ENCODE measurements around the gene MRPS27. TPM values are rescaled to one million over a fixed set of nuclear protein-coding genes. Genes with fewer than 3 reads are reported as not detected.
A peak's percentile ranks its signal among the peaks of the same experiment; 100 is the strongest.

MRPS27 gene
- total RNA-seq, 1 donor from 2014 or later: 37.0 TPM

DNA sequence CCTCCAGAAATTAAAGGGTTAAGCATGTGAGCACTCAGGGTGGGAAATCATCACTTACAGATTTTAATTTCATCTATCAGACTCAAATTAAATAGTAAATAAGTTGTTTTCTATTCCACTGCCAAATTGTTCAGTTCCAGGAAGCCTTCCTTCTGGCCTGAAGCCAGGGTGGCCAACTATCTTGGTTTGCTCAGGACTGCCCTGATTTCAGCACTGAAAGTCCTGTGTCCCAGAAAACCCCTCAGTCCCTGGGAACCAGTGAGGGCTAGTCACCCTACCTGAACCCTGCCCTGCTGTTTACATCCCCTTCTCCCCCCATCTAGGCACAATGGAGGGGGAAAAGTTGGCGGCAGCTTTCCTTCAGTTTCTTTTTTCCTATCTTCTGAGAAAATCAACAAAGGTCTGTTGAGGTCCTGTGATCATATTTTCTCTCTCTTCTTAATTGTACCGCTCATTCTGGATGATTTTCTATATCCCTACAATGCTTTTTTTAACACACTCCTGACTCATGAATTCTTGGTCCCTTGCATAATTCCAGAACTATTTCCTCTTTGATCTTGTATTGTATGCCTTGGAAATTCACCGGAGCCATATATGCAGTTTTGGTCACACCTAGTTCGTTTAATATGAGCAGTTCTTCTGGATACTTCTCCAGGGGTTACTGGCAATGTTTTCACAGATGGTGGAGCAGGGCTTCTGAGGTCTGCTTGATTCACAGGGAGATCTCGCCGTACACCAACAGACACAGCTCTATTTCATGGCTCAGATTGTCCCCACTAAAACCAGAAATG is 109.0 kb downstream of the MRPS27 start:
- peak overlapping the region; percentile 79 for H3K9ac ChIP-seq (ENCODE audit: low read length)
- TF ChIP-seq, protein P1, sequence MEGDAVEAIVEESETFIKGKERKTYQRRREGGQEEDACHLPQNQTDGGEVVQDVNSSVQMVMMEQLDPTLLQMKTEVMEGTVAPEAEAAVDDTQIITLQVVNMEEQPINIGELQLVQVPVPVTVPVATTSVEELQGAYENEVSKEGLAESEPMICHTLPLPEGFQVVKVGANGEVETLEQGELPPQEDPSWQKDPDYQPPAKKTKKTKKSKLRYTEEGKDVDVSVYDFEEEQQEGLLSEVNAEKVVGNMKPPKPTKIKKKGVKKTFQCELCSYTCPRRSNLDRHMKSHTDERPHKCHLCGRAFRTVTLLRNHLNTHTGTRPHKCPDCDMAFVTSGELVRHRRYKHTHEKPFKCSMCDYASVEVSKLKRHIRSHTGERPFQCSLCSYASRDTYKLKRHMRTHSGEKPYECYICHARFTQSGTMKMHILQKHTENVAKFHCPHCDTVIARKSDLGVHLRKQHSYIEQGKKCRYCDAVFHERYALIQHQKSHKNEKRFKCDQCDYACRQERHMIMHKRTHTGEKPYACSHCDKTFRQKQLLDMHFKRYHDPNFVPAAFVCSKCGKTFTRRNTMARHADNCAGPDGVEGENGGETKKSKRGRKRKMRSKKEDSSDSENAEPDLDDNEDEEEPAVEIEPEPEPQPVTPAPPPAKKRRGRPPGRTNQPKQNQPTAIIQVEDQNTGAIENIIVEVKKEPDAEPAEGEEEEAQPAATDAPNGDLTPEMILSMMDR (IDR thresholded peaks at IDR 0.05; ENCODE audit: insufficient read depth, low read depth, low read length): no peak
- no peak for TF ChIP-seq EZH2 (IDR thresholded peaks at IDR 0.05; ENCODE audit: insufficient read depth, low read length)
- FAIRE-seq (peak; percentile 70), DNase-seq (ENCODE audit: low read depth) (peak; percentile 92)
- H3K27me3 ChIP-seq (ENCODE audit: insufficient read depth, low read length): no peaks in the 10 kb centered on the region
- Mint-ChIP-seq H3K36me3 (ENCODE audit: low read depth, unreplicated experiment) (peaks cover 12% of the 10 kb centered on the region), H3K9me3 (ENCODE audit: unreplicated experiment) (no peaks in the 10 kb centered on the region), H3K4me3 (ENCODE audit: unreplicated experiment) (peak overlapping the region; percentile 13), H3K27me3 (ENCODE audit: low read depth, unreplicated experiment) (no peaks in the 10 kb centered on the region), H3K27ac (ENCODE audit: unreplicated experiment) (peak overlapping the region; percentile 67), H3K4me1 (ENCODE audit: low read depth, unreplicated experiment) (peaks cover 54% of the 10 kb centered on the region)
- H3K79me2 ChIP-seq (ENCODE audit: insufficient read depth, low read length): peaks cover 2% of the 10 kb centered on the region
- H4K20me1 ChIP-seq (ENCODE audit: insufficient read depth, low read length): no peaks in the 10 kb centered on the region
- peak overlapping the region; percentile 23 for H3K4me3 ChIP-seq (ENCODE audit: insufficient read depth, low read depth, low read length)
- no peak overlapping the region for H2AFZ ChIP-seq (ENCODE audit: low read depth, low read length)
- peak overlapping the region; percentile 81 for H3K4me2 ChIP-seq (ENCODE audit: low read length)
- peaks cover 38% of the 10 kb centered on the region for H3K4me1 ChIP-seq (ENCODE audit: insufficient read depth, low read length)
- H3K36me3 ChIP-seq (ENCODE audit: insufficient read depth, low read length): peaks cover 7% of the 10 kb centered on the region
- H3K27ac ChIP-seq (ENCODE audit: low read depth, low read length): peak overlapping the region; percentile 96
- no peaks in the 10 kb centered on the region for H3K9me3 ChIP-seq (ENCODE audit: insufficient read depth, low read depth, low read length)

DNA sequence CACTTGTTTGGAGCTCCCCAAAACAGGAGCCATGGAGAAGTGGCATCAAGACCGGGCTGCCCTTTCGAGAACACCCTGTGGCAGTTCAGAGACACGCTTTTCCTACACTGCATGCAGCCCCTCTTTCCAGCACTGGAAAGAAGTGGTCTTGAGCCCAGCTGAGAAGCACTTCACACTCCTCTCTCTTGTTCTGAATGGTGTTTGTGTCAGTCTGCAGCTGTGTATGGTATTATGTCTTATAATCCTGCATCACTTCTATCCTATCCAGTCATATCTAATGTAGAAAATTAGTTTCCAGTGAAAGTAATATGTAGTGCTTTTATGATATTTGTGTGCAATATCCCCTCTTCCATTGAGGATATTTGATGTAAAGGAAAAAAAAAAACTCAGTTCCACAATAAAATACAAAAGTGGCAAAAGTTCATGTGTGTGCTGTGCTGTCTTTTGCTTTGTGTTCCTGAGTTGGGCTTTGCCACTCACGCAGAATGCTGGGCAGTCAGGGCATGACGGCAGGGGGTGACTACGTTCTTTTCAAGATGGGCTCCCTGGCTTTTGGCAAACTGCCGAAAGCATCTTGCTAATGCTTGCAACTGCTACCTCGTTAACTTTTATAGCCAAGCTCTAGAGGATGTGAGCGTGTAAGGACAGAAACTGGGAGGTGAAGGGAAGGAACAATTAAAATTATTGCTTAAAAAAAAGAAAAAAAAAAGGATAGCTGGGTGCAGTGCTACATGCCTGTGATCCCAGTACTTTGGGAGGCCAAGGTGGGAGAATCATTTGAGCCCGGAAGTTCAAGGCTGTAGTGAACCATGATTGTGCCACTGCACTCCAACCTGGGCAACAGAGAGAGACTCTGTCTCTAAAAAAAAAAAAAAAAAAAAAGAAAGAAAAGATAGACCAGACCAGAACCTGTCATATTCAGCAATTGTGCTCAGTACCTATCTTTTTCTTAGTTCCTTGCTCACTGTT is 110.6 kb downstream of the MRPS27 start:
- H3K4me2 ChIP-seq (ENCODE audit: low read length): peak overlapping the region; percentile 0
- Mint-ChIP-seq H3K27me3 (ENCODE audit: low read depth, unreplicated experiment) (no peaks in the 10 kb centered on the region), H3K4me1 (ENCODE audit: low read depth, unreplicated experiment) (peaks cover 68% of the 10 kb centered on the region), H3K27ac (ENCODE audit: unreplicated experiment) (no peak overlapping the region), H3K36me3 (ENCODE audit: low read depth, unreplicated experiment) (peaks cover 19% of the 10 kb centered on the region), H3K4me3 (ENCODE audit: unreplicated experiment) (no peak overlapping the region), H3K9me3 (ENCODE audit: unreplicated experiment) (no peaks in the 10 kb centered on the region)
- TF ChIP-seq, protein P1 (IDR thresholded peaks at IDR 0.05; ENCODE audit: insufficient read depth, low read depth, low read length): no peak
- no peak for TF ChIP-seq EZH2 (IDR thresholded peaks at IDR 0.05; ENCODE audit: insufficient read depth, low read length)
- peak overlapping the region; percentile 96 for H3K27ac ChIP-seq (ENCODE audit: low read depth, low read length)
- no peak overlapping the region for H3K4me3 ChIP-seq (ENCODE audit: insufficient read depth, low read depth, low read length)
- H2AFZ ChIP-seq (ENCODE audit: low read depth, low read length): no peak overlapping the region
- FAIRE-seq (no peak), DNase-seq (ENCODE audit: low read depth) (peak; percentile 31)
- no peak overlapping the region for H3K9ac ChIP-seq (ENCODE audit: low read length)
- no peaks in the 10 kb centered on the region for H4K20me1 ChIP-seq (ENCODE audit: insufficient read depth, low read length)
- no peaks in the 10 kb centered on the region for H3K9me3 ChIP-seq (ENCODE audit: insufficient read depth, low read depth, low read length)
- peaks cover 3% of the 10 kb centered on the region for H3K79me2 ChIP-seq (ENCODE audit: insufficient read depth, low read length)
- peaks cover 23% of the 10 kb centered on the region for H3K36me3 ChIP-seq (ENCODE audit: insufficient read depth, low read length)
- H3K4me1 ChIP-seq (ENCODE audit: insufficient read depth, low read length): peaks cover 49% of the 10 kb centered on the region
- no peaks in the 10 kb centered on the region for H3K27me3 ChIP-seq (ENCODE audit: insufficient read depth, low read length)
